Ectodermal cell (in vitro differentiated cells): ENCODE results near the gene LMNB1.
"Not testable (repeated sequence)": the region's sequence is repeated elsewhere in the genome, so short reads cannot be mapped to it uniquely, and the experiment has no call there.

Source experiments
- H3K27ac ChIP-seq: 2 replicates; pipeline ENCODE4 v1.7.0; 2013; ENCODE audit warnings: mild to moderate bottlenecking, low read depth, low read length; ENCODE audit not compliant: insufficient read depth, poor library complexity, severe bottlenecking
- H3K27me3 ChIP-seq: 2 replicates; pipeline ENCODE4 v1.7.0; 2013; ENCODE audit warnings: mild to moderate bottlenecking, low read length; ENCODE audit not compliant: insufficient read depth, control insufficient read depth, poor library complexity, severe bottlenecking
- H3K36me3 ChIP-seq: one replicate; pipeline ENCODE4 v1.7.0; 2013; ENCODE audit warnings: low read length; ENCODE audit not compliant: control insufficient read depth, insufficient read depth
- H3K4me1 ChIP-seq: one replicate; pipeline ENCODE4 v1.7.0; 2013; ENCODE audit warnings: low read length; ENCODE audit not compliant: control insufficient read depth, insufficient read depth
- H3K4me3 ChIP-seq: 2 replicates; pipeline ENCODE4 v1.7.0; 2013; ENCODE audit warnings: low read depth, low read length, control low read depth; ENCODE audit not compliant: insufficient read depth
- H3K9me3 ChIP-seq: 2 replicates; pipeline ENCODE4 v1.7.0; 2013; ENCODE audit warnings: mild to moderate bottlenecking, low read length, moderate library complexity; ENCODE audit not compliant: control insufficient read depth
- WGBS, 2 experiments: methylation state at CpG; one replicate each; pipeline ENCODE4 v1.1.7; 2013; ENCODE audit warnings: missing lambda C conversion rate in 2 of 2; 5-methylcytosine and 5-hydroxymethylcytosine counted together

The LMNB1 gene

GRCh38 chr5:126753227-126753626, 23.7 kb upstream of the LMNB1 start:
- Histone ChIP-seq H3K36me3 (no peaks in the 10 kb centered on the region), H3K27ac (no peak overlapping the region), H3K27me3 (no peaks in the 10 kb centered on the region), H3K4me1 (no peaks in the 10 kb centered on the region), H3K9me3 (no peaks in the 10 kb centered on the region), H3K4me3 (no peak overlapping the region)
- WGBS, 2 experiments: 88 to 94% methylated on average over 4 of the region's 4 CpGs

- H3K36me3 ChIP-seq: no peaks in the 10 kb centered on the region
- H3K27me3 ChIP-seq: no peaks in the 10 kb centered on the region
- H3K4me3 ChIP-seq: no peak overlapping the region
- H3K4me1 ChIP-seq: no peaks in the 10 kb centered on the region
- 91 to 95% methylated on average over 3 to 4 of the region's 4 CpGs for WGBS, 2 experiments
- H3K9me3 ChIP-seq: no peaks in the 10 kb centered on the region
- no peak overlapping the region for H3K27ac ChIP-seq
Observed at GRCh38 chr5:126754609-126755008, 22.3 kb upstream of the LMNB1 start.

- H3K4me3 ChIP-seq: no peak overlapping the region
- no peaks in the 10 kb centered on the region for H3K36me3 ChIP-seq
- 79 to 89% methylated on average over 4 of the region's 4 CpGs for whole genome bisulfite sequencing, 2 experiments
- H3K27me3 ChIP-seq: no peaks in the 10 kb centered on the region
- H3K4me1 ChIP-seq: no peaks in the 10 kb centered on the region
- H3K27ac ChIP-seq: no peak overlapping the region
- no peaks in the 10 kb centered on the region for H3K9me3 ChIP-seq
Observed at GRCh38 chr5:126755593-126755992, 21.3 kb upstream of the LMNB1 start.

GRCh38 chr5:126757713-126758357, 19.1 kb upstream of the LMNB1 start:
- Histone ChIP-seq H3K27ac (no peak overlapping the region), H3K36me3 (no peaks in the 10 kb centered on the region)
- 80 to 96% methylated on average over 1 to 2 of the region's 2 CpGs for WGBS, 2 experiments

GRCh38 chr5:126763371-126763770, 13.6 kb upstream of the LMNB1 start:
- Histone ChIP-seq H3K9me3 (no peaks in the 10 kb centered on the region), H3K36me3 (no peaks in the 10 kb centered on the region), H3K4me1 (no peaks in the 10 kb centered on the region), H3K27me3 (no peaks in the 10 kb centered on the region), H3K27ac (no peak overlapping the region), H3K4me3 (no peak overlapping the region)
- 85 to 91% methylated on average over 5 of the region's 5 CpGs for WGBS, 2 experiments

More at GRCh38 chr5:126757713-126758357, 19.1 kb upstream of the LMNB1 start:
- H3K4me3 ChIP-seq: no peak overlapping the region
- H3K9me3 ChIP-seq: no peaks in the 10 kb centered on the region
- H3K4me1 ChIP-seq: no peaks in the 10 kb centered on the region
- H3K27me3 ChIP-seq: no peaks in the 10 kb centered on the region

- no peaks in the 10 kb centered on the region for H3K27me3 ChIP-seq
- WGBS, 2 experiments: 89% methylated on average over 1 of the region's 1 CpG; no CpG with 5 or more reads in 1 of the 2 experiments
- H3K4me1 ChIP-seq: no peaks in the 10 kb centered on the region
- no peak overlapping the region for H3K4me3 ChIP-seq
- no peak overlapping the region for H3K27ac ChIP-seq
- H3K9me3 ChIP-seq: no peaks in the 10 kb centered on the region
- H3K36me3 ChIP-seq: no peaks in the 10 kb centered on the region
Observed at GRCh38 chr5:126769703-126770102, 7.2 kb upstream of the LMNB1 start.

DNA sequence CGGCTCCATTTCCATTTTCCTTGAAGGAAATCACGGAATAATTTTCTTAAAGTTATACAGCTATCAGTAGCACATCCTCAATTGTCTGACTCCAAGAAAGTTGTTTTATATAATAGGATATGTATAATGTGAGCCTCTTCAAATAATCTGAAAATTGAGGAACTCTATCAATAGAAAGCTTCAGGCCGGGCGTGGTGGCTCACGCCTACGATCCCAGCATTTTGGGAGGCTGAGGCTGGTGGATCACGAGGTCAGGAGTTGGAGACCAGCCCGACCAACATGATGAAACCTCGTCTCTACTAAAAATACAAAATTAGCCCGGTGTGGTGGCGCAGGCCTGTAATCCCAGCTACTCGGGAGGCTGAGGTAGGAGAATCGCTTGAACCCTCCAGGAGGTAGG, 3.4 kb upstream of the LMNB1 start:
- not testable (repeated sequence) for H3K4me1 ChIP-seq, H3K36me3 ChIP-seq, H3K27ac ChIP-seq, H3K27me3 ChIP-seq, H3K9me3 ChIP-seq, H3K4me3 ChIP-seq
- 94 to 95% methylated on average over 13 of the region's 13 CpGs for WGBS, 2 experiments

- not testable (repeated sequence) for H3K36me3 ChIP-seq, H3K4me1 ChIP-seq, H3K27me3 ChIP-seq, H3K4me3 ChIP-seq, H3K9me3 ChIP-seq, H3K27ac ChIP-seq
- WGBS, 2 experiments: 91 to 94% methylated on average over 13 to 14 of the region's 14 CpGs
Observed at GRCh38 chr5:126774595-126774994, 2.3 kb upstream of the LMNB1 start.

GRCh38 chr5:126777257-126777974, 480 bp downstream of the LMNB1 start:
- peak overlapping the region; percentile 96 for H3K27ac ChIP-seq
- 0% methylated on average over 93 of the region's 93 CpGs for WGBS, 2 experiments

DNA sequence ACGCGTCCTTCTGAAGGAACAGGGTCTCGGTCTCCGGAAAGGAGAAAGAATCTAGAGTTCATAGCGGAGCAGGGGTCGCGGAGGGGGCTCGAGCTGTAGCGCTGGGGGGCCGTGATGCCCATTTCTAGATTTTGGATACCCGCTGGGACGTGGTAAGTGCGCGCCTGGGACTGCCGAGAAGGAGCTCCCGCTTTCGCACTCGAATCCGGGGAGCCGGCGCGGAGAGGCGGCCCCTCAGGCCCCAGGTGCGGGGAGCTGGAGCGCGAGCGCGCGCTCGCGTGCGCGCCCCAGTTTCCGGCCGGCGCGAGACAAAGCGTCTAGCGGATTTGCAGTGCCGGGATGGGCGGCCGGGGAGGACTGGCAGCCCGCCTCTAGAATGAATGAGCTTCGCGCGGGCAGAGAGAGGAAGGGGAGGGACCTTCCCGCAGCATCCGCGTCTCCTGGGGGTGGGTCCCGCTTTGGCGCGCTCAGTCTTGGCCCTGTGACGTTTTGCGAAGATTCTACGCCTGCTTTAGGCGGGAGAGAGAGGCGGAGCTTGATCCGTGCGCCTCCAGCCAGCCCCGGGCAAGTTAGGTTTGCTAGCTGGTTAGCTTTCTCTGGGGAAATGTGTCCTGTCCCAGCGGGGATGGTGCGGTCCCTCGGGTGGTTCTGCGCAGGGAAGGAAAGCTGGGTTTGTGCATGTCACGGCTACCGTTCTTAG, 1.2 kb downstream of the LMNB1 start:
- H3K27ac ChIP-seq: peak overlapping the region; percentile 96
- 0% methylated on average over 66 of the region's 66 CpGs for WGBS, 2 experiments

More at GRCh38 chr5:126777257-126777974, 480 bp downstream of the LMNB1 start:
- Histone ChIP-seq H3K36me3 (no peaks in the 10 kb centered on the region), H3K27me3 (no peaks in the 10 kb centered on the region), H3K4me1 (peaks cover 8% of the 10 kb centered on the region), H3K4me3 (peak overlapping the region; percentile 99), H3K9me3 (no peaks in the 10 kb centered on the region)

More for the DNA sequence above, 1.2 kb downstream of the LMNB1 start:
- Histone ChIP-seq H3K9me3 (no peaks in the 10 kb centered on the region), H3K4me1 (peaks cover 8% of the 10 kb centered on the region), H3K4me3 (peak overlapping the region; percentile 99), H3K36me3 (no peaks in the 10 kb centered on the region), H3K27me3 (no peaks in the 10 kb centered on the region)
